ENCODE data around the gene ATRN.

ATRN gene

DNA sequence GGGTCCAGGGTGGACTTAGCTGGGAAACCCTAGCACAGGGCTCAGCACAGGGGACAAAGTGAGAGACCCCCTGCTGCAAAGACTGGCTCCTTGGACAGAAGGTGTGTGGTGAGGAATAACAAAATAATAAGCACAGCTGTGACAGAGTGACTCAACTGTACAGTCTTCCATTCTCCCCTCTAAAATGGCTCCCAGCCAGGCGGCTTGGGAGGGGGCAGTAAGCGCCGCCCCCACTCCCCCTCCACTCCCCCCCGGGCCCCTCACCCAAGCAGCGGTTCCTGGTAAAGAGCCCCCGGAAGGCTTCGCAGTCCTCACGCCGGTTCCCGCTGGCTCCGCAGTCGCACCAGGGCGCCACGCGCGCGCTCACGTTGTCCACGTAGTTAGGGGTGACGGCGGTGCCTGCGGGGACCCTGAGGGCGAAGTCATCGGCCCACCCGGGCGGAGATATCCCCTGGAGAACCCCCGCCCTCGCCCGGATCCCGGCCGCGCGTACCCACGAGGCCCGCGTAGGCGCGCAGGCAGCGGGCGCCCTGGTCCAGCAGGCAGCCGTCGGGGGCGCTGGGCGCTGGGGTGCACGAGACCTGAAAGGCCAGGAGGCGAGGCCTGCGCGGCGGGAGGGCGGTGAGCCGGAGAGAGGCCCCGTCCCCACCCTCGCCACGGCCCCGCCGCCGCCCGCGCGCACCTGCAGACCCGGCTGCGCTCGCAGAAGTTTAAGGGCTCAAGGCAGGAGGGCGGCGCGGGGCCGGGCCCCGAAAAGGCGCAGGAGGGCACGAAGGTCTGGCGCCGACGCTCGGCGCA, 189.6 kb downstream of the ATRN start:
- DNase-seq, result no peak

DNA sequence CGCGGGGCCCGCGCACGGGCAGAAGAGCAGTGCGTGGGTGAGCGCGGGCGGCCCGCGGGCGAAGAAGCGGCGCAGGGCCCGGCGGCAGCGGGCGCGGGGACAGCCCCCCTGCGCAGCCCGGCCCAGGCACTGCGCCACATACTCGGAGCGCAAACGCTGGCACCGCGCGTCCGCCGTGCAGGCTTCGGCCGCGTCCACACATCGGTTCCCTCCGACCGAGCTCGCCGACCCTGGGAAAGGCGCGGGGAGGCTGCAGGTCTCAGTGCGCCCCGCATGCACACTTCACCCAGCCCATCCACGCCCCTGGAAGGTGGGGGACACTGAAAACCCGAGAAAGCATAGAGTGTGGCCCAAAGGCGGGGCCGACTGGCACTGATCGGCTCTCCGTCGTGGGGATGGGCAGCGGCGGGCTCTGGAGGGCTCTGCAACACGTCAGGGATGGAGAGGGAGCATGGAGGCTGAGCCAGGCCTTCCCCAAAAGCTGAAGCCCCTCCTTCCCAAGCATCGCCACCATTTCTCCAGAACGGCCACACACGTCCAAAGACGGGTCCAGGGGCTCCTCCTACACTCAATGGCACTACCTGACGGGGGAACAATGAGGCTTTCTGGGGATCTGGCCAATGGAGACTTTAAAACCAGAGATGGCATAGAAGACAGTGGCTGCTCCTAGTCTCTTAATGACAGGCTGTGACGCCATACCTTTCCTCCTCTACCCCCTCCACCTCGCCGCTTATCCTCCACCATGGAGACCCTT, 190.4 kb downstream of the ATRN start:
- DNase-seq, result no peak

DNA sequence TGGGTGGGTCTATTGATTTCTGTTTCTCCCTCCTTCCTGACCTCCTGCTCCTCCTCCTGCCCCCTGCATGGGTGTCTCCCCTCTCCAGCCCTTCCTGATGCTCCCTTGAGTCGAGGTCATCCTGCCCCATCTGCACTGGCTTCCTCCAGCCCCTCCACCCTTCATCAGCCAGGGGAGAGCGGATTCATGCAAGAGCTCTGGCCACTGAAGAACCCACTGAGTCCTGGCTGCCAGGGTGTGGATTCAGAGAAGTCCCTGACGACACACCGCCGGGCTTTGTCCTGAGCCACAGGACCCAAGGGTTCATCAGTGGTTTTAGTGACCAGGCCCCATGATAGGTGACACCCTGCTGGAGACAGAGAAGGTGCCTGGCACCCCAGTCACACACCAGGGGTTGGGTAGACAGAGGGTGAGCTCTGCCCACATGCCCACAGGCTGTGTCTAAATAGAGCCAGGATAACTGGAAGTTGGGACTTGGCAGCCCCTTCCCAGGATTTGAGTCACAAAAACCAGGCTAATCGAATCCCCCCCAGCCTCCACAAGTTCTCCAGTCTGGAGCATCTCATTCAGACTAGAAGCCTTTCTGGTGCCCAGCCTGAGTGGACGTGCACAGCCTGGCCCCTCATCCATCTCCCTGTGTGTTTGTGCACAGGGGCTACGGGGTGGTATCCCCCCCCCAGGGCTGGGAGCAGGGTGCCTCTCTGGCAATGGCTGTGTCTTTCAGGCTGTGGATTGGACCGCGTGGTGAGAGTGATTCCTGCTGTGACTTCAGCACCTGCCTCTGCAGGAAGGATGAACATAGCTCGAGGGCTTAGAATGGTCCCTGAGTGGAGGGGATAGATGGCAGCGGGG, 191.2 kb downstream of the ATRN start:
- no peak for DNase-seq

DNA sequence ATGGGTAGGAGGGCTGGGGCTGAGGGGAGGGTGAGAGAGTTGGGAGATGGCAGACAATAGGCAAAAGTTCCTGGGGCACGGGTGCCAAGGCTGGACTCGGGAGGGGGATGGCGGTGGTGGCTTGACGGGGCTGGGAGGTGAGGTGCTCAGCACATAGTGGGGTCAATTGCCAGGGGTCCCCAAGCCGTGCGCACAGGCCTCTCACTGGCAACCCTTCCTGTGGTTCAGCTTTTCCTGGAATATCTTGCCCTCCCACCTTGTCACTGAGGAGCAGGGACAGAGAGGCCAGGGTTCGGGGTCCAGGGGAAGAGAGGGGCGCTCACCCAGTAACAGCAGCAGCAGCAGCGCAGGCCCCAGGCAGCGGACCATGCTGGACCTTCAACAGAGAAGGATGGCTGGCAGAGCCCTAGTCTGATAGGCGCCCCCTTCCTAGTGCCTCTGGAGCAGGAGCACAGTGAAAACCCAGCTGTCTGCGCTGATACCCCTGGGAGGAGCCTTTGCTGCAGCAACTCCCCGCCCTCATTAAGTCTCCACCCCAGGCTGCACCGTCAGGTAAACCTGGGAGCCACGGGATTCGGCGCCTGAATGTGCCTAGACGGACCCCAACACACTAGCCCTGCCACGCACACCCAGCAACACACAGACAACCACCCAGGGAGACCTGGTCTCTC, 192.3 kb downstream of the ATRN start, which contains the start of gene GFRA4:
Gene GFRA4, minus strand, starts transcription at position 369 of the 671 bp plus-strand sequence. Its CDS starts 0 bp downstream, at position 369.
- DNase-seq, result no peak

DNA sequence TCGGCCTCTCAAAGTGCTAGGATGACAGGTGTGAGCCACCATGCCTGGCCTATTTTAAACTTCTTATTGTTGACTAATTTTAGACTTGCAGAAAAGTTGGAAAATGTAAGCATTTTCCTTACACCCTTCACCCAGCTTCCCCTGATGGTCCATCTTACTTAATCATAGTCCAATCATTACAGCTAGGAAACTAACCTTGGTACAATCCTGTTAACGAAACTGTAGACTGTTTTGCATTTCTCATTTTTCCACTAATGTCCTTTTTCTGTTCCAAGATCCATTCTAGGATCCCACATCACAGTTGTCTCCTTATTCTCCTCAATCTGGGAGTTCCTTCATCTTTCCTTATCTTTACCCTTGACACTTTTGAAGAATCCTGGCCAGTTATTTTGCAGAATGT, 193.0 kb downstream of the ATRN start:
- DNase-seq, result no peak

DNA sequence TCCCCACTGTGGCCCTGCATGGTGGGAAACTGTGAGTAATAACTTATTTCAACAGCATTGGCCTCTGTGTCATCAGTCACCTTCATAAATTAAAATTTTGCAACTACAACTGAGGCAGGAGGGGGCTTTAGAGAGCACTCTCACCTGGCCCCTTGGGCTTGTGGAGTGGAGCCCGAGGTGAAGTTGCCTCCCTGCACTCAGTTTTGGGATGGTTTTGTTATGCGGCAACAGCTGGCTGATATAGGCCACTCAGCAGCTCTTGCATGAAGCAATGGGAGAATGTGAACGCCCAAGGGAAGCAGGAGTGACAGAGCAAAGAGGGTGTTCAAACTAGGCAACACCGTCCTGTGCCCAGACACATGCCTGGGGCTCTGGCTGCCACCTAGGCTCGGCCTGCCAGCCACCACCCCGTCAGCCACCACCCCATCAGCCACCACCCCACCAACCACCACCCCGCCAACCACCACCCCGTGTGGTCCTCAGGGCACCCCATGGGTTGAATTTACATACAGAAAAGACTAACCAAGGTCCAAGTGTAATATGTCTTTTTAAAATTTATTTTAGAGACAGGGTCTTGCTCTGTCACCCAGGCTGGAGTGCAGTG, 196.7 kb downstream of the ATRN start:
- DNase-seq, result no peak

DNA sequence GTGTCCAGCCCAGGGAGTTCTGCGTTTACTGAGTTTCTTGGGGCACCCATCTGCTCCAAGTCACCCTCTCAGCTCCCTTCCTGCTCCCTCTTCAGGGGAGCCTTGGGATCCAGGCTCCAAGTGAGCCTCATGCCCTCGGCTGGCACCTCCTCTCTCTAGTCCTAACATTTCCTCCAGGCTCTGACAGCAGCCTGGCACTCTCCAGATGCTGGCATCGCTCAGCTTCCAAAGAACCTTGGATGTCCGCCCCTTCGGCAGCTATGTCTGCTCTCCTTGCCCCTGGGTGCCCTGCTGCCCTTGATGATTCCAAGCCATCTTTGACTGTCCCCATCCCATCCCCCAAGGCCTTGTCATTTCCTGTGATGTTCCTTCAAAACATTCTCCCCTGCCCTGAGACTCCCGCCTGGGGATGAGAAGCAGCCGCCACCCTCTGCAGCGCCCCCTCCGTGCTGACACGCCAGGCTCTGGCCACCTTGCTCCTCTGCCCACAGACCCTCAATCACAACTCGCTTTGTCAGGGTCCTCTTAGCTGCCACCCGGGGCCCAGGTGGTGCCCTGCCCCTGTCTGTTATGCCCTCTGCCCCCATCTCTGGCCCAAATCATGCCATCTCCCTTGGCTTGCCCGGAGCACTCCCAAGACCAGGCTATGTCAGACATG, 199.0 kb downstream of the ATRN start:
- DNase-seq, result no peak

DNA sequence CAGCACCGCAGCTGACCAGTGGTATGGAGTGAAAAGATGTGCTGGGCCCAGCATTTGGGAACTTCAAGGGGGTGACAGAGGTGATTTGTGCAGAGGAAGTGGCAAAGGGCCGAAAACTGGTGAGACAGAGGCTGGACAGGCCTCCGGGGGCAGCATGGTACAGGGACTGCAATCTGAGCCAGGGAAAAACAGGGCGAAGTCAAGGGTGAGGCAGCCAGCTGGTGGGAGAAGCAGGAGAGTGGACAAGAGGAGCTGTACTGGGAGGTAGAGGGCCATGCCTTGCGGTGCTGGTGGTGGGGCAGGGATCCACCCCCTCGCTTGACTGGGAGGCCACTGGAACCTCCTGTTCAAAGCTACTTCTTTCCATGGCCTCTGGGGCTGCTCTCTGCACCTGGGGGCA, 199.7 kb downstream of the ATRN start:
- DNase-seq, result peak; percentile 38

DNA sequence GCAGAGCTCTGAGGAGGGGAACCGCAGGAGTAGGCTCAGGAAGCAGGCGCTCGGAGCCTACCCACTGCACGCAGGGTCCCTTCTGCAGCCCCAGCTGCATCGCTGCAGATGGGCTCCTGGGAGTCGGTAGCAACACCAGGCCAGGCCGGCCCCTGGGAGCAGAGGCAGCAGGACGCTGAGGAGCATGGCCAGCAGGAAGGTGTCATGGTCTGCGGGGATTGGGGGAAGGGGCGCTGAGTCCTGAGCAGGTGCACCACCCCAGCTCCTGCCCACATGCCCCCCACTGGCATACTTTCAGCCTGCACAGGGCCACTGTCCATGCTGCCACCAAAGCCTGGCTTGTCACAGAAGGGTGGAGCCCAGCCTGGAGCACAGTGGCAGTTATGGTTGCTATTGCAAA, 200.1 kb downstream of the ATRN start:
- DNase-seq, result no peak

DNA sequence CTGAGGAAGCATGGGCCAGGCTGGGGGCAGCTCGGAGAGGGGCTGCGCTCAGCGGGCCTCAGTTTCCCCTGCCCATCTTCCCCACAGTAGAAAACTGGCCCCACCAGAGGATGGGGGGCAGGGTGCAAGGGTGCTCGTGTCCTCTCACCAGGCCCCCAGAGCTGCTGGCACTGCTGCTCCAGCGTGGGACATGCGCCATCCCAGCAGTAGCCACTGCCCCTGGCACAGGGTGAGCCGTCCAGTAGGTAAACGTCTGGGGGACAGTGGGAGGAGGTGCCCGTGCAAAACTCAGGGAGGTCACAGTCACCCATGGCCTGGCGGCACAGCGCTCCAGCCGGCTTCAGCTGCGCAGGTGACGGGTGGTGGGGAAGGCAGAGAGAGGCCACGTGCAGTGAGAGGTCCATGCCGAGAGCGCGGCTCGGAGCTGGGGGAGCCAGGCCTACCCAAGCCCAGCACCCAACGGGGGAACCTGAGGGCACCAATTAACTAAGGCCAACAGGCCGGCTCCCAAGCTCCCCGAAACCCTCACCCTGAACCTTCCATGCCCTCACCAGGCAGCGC, 201.2 kb downstream of the ATRN start:
- no peak for DNase-seq

DNA sequence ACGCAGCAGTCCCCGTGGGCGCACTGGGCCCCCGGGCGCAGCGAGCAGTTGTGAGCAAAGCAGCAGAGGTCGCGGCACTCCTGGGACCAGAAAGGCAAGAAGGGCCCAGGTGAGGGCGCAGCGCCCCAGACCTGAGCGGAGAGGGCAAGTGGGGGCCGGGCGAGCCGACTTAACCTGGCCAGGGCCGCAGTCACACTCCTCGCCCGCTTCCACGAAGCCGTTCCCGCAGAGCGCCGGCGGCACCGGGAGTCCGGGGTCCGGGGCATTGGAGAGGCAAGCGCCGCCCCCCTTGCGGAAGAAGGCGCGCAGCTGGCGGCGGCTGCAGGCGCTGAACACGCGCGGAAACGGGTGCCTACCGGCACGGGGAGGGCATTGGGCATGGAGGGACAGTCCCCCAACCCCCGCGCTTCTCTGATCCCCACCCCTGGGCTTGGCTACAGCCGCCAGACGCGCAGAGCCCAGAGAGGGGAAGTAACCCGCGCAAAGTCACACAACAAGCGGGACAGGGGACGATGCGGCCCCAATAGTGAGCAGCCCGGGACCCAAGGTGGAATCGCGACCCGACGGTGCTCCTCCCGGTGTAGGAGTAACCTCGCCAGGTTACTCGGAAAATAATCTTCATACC, 201.8 kb downstream of the ATRN start:
- no peak for DNase-seq

DNA sequence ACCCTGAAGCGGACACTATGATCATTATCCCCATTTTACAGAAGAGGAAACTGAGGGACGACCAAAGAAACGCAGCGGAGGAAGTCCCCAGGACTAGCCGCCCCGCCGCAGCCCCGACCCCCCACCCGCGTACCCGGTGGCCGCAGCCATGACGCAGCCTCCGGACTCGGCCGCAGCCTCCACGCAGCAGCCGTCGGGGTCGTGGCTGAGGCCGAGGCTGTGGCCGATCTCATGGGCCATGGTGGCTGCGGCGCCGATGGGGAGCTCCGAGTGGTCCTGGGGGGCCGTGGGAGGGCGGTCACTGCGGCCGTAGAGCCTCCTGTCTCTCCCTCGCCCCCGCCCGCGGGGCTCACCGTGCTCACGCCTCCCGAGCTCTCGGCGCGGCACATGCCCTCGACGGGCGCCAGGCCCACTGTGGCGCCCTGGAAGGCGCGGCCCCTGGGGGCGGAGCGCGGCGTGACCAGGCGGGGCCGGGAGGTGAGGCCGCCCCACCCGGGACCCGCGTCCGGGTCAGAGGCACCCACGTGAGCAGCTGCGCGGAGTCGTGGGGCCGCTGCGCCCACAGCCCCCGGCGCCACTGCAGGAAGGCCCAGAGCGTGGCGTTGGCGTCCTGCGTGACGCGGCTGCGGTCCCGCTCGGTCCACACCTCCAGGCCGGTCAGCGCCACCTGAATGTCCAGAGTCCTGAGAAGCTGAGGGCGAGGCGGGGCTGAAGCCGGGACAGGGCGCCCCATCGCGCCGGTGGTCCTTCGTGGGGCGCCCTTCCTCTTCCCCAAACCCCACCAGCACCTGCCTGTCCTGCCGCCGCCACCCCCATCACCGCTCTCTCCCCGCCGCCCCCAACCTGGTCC, 202.6 kb downstream of the ATRN start:
- no peak for DNase-seq

DNA sequence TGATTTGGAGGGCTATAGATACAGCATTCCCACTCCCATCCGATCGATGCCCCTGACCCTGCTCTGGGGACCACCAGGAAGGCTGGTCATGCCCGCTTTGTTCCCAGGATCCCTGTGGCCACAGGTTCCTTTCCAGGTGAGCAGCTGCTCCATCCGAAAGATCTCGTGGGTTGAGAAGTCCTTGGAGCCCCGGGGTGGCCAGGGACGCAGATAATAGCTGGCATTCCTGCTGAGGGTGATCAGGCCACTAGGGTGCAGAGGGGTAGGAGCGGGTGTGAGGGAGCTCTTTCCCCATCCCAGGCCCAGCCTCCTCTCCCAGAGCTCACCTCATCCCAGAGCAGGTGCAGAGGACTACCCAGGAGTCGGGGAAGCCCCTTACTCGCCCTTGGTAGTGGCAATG, 203.6 kb downstream of the ATRN start:
- no peak for DNase-seq

DNA sequence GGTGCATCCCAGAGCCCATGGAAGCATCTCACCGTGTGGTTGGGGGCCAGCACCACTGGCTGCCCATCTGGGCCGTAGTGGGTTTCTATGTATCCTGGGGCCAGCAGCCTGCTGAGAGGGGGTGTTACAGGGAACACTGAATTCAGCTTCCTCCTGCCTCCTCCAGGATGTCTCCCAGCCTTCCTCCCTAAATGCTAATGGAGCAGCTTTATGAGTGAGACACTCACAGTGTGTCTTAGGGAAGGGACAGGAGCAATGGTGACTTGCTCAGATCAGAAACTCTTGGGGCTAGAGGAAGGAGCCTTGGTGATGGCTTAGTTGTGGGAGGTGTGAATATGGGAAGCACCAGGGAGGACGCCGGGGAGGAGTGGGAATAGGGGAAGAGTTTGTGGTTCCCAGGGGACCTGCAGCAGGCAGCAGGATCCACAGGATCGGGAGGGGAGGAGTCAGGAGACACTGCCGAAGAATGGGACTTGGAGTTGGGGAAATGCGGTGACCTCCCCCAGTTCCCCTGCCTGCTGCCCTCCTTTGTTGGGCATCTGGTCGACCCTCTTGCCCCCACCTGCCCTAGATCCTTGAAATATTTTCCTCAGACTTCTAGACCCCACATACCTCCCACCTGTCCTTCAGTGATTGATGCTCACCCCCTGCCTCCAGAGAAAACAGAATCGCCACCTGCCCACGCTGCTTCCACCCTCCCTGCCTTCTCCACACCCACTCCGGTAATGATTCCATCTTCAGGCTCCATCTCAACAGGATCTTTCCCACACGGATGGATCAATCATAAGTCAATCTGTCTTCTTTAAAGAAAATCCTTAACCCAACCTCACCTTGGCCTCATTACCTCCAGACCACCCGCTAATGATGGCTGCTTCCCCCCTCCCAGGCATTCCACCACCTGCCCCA, 204.4 kb downstream of the ATRN start:
- DNase-seq, result no peak

DNA sequence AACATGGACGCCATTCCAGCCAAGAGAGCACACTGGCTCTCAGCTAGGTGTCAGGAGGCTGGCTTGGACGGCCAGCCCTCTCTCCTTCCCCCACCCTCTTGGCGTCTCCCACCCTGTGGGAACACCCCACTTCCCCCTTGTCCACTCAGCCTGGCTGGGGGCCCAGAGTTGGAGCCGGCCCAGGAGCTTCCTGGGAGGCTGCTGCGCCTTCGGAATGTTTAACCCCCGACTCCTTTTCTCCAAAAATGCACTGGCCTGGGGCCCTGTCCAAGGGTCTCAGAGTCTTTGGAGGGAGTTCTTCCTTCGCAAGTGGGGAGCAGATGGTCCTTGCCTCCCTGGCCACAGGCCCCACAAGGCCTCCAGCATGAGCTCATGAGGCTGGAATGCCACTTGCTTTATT, 206.9 kb downstream of the ATRN start:
- no peak for DNase-seq

DNA sequence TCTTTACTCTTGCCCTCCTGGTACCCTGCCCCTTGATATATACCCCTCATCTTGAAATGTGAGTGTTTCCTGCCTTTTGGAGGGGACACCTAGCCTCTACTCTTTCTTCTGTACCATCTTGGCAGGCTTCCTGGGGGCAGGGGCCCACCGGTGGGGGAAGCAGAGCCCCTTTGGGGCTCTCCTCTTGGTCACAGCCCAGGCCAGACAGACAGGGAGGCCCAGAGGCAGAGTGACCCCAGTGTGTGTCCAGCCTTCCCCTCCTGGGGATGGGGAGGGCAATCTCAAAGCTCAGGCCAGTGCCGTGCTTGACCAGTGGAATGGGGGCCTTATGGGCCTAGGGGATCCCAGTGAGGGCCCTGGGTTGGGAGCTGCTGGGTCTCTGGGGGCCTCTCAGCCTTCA, 207.4 kb downstream of the ATRN start:
- no peak for DNase-seq

DNA sequence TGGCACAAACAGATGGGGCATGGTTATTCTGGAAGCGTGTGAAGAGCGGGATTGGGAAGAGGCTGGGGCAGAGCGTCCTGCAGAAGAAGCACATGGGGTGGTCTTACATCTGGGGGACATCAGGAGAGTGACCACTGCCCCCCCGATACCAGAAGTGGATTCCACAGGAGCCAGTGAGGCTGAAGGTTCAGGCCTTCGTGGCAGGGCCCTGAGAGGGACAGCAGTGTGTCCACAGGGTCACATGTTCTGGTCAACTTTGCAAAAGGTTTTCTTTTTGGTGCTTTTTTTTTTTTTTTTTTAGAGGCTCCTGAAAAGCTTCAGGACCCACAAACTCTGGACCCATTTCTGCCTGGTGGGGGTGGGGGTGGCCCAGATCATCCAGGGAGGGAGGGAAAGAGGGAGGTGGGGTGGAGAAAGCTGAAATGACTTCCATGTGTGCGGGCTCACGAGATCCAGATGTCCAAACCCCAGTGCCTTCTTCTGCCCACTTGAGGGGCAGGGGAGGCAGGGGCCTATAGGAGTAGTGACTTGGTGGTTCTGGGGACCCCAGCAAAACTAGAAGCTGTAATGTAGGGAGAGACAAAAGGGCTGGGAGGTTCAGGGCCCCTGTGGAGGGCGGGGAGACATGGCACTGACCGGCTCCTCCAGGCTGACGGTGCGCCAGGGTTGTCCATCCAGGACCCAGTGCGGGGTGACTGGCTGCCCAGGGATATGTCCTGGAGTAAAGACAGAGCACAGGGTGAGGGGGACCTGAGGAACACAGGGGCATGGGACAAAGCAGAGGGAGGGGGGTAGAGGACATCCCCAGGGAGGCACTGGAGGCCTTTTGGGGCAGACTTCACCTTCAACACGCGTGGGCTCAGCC, 208.3 kb downstream of the ATRN start:
- no peak for DNase-seq

Data from hematopoietic multipotent progenitor cell treated with erythropoietin and hydrocortisone succinate and interleukin-3 and kit ligand, for 6 days (in vitro differentiated cells).